Stimulated activated CD4-positive, alpha-beta T cell treated with anti-CD3 and anti-CD28 coated beads, Interleukin-4, amount 100 ng/mL, for 48 hours (primary cell): ENCODE measurements around the gene SBF1.

Experiments
- DNase-seq, 2 donors: peaks; one replicate each; pipeline ENCODE4 v3.0.0-alpha.2; 2020; ENCODE audit warnings: low read depth in 2 of 2

SBF1 gene

DNA sequence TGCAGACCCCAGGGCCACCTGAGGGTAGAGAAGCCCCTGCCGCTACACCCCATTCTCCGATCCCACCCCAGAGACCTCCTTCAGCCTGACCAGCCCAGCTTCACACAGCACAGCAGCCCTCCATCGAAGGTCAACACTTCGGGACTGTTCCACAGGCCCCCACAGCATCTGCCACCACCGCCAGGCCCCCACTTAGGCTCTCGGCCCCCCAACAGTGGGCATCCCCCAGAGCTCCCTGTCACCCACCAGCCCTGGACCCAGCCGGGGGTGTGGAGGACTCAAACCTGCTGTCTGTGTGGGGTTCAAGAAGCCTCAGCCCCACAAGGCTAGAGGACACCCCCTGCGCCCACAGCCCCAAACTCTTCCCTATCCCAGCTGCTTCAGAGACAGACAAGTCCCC, 6.2 kb downstream of the SBF1 start:
- DNase-seq = no peak

DNA sequence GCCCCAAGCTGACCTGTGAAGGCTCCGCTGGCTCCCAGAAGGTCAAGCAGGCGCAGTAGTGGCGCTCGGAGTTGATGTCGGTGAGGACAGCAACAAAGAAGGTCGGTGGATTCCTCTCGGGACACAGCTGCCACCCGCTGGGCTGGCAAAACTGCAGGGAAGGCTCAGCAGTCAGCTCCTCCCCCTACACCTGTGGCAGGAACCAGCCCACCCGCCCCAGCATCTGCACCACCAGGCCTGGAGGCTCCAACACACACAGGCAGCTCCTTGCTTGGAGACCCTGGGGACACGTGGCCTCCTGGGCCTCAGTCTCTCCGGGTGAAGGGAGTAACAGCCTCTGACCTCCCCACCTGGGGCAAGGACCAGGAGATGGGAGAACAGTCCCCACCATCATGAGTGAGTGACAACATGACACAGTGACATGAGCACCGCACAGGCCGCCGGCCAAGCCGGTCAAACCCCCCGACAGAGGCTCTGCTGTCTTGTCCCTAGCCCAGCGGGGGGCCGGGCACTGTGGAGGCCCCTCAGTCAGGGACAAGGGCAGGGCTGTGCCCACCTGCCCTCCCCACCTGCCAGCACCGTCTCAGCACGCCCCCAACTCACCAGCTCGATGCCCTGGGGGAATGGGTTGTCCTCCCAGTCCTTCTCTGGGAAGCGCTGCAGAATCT, 6.9 kb downstream of the SBF1 start:
- no peak for DNase-seq

DNA sequence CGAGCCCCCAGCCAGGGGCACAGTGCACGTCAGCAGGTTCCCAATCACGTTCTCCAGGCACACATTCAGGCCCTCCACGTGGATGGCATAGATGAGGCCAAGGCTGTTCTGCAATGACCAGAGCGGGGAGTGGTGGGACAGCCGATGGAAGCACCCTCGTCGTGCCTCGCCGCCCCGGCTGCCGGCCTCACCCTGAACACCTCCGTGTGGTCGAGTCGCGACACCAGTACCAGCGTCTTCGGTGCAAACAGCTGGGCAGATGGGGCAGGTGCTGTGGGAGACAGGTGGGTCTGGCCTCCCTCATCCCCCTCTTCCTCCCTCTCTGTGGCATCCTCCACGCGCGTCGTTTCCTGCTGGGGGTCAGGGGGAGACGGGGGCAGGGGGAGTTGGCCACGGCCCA, 7.5 kb downstream of the SBF1 start:
- no peak for DNase-seq

DNA sequence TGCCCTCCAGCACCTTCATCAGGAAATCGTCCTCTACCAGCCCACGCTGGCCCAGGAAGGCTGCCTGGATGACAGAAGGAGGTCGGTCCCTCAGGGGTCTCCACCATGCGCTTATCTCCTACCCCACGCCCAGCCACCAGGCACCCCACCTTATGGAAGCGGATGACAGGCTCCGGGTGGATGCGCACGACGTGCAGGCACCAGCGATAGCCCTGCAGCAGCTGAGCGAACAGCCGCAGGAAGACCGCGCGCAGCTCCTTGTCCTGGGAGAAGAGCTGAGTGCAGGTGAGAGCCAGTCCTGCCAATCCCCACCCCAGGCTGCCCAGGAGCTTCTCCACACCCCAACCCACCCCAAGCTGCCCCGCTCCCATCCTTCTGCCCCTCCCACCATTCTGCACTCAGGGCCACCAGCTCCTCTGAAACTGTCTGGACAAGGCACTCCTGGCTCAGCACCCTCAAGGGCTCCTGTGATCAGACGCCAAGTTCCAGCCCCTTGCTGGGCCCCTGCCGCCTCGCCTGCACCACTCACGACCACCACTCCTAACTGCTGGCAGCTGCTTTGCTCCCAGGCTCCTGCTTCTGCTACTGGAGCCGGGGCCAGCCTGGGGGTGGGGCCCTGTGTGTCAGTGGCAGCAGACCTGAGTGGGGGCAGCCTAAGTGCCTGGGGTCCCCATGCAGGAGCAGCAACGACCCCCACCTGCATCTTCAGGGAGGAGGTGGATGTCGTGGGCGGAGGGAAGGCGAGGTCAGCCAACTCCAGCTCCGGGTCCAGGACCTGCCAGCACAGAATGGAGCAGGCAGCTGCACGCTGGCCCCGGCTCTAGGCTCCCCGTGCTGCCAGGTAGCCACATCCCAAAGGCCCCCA, 9.5 kb downstream of the SBF1 start:
- DNase-seq = no peak

DNA sequence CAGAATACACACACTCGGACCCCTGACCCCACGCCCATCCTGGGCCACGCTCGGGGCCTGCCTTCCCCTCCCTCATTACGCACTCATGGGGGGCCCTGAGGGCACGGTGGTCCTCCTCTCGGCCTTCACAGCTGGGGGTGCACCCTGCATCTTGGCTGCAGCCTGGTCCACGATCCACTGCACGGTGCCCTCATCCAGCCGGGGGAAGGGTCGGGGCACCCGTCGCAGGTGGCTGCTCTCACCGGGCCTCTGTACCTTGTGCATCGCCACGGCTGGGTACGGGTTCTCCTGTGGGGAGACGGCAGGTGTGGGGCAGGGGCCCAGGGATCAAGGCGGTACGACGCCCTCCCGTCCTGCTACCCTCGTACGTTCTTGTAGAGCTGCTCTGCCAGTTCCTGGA, 10.4 kb downstream of the SBF1 start:
- DNase-seq = no peak

DNA sequence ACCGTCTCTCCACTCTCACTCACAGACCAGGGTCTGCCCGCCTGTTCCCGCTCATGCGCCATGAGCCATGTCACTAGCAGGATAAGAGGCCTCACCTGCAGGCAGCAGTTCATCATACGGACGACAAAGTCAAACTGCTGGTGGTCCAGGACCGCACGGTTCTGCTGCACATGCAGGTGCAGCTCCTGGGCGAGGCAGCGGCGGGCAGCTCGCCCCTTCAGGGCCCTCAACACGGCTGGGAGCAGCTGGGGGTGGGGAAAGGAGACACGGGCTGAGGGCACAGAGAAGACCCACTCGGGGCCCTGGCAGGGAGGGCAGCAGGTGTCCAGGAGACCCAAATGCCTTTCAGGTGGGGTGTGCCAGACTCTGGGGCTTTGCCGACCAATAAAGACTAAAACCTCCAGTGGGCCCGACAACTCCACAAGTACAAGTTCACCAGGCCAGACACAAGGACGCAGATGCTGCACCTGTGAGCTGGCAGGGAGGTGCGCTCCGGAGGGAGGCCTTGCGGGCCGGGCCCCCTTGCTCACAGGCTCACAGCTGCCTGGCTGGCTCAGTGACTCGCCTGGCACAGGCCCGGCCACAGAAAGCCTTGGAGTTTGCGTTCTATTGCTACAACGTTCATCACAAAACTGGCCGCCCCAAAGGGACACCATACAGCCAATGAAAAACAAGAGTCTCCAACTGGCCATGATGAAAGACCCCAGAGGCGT, 11.5 kb downstream of the SBF1 start:
- DNase-seq = no peak

DNA sequence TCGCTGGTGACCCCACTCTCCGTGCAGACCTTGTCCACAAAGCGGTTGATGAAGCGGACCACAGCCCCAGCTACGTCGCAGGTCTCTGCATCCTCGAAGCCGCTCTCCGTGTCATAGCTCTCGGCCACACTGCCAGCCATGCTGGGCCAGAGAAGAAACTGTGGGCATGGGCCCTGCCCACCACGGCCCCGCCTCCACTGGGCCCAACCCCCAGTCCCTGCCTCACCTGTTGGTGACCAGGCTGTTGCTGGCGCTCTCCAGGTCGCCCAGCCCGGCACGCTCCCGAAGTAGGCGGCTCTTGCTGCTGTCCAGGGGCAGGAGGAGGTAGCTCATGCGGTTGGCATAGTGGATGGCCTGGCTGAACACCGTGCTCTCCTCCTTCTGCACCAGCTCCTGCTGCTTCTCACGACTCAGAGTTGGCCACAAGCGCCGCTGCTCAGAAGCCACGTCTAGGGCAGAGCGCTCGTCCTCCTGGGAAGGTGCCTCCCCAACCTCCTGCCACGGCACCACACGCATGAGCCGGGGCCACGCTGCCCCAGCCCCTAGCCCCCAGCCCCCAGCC, 12.8 kb downstream of the SBF1 start:
- DNase-seq = no peak

DNA sequence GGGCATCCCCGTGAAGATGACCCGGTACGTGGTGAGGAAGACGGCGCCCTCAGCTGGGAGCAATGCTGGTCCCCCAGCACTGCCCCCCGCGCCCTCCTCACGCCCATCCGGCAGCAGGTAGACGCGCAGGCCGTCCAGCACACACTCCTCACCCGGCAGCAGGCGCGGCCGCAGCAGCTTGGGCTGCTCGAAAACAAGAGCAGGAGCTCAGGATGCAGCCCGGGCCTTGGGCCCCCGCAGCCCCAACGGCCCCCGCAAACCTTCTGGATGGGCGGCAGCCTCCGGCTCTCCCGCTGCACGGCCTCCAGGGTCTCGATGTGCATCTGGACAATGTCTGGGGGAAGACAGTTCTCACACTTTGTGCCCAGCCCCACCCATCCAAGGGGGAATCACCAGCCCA, 13.3 kb downstream of the SBF1 start:
- no peak for DNase-seq

DNA sequence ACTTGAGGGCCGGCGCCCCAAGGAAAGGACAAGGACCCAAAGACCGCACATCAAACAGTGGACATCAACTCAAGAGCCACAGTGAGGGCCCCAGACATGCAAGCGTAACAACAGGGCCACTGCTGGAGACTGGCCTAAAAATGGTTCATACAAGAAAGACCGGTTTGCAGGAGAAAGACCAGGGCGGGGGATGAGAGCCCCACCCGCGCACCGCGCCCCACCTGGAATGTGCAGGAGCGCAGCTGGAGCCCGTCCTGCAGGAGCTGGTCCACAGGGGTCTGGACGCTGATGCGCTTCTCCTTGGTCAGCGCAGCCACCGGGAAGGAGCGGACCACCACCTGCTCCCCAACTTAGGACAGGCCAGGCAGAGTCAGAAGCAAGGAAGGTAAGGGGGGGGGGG, 13.9 kb downstream of the SBF1 start:
- DNase-seq = no peak

DNA sequence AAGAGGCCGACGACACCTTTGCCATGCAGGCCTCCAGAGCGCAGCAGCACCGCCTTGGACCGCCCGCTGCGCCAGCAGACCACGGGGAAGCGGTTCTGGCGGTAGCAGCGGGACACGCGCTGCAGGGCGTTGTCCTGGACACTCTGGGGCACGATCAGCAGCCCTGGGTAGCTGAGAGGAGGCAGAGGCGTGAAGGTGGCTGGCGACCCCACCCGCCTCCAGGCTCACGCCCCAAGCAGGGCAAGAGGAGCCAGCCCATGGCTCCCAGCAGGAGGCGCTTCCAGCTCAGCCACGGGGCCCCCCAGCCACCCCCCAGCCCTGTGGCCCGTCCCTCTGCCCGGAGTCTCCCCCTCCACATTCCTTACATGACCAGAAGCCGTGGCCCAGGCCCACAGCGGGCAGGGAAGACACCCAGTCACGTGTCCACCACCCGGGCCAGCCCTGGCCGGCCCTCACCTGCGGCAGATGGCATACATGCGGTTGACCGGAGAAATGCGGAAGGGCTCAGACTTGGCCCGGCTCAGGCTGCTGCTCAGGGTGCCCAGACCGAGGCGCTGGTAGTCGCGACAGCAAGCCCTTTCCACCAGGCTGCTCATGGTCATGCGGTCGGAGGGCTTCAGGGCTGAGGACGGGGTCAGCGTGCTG, 15.2 kb downstream of the SBF1 start:
- DNase-seq = no peak

DNA sequence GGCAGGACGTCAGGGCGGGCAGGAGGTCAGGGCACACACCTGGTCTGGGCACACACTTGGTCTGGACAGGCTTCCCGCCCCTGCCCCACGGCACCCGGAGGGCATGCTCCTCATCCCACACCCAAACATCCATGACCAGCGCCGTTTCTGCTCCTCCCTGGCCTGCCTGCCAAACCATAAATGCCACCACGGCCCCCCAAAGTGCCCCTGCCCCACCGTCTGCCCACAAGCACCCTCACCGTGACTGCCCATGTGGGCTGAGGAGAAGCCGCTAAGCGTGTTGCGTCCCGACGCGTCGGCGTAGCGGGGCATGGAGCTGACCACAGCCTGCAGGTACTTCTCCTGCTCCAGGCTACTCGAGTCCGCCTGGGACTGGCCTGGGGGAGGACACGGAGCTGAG, 15.8 kb downstream of the SBF1 start:
- no peak for DNase-seq

DNA sequence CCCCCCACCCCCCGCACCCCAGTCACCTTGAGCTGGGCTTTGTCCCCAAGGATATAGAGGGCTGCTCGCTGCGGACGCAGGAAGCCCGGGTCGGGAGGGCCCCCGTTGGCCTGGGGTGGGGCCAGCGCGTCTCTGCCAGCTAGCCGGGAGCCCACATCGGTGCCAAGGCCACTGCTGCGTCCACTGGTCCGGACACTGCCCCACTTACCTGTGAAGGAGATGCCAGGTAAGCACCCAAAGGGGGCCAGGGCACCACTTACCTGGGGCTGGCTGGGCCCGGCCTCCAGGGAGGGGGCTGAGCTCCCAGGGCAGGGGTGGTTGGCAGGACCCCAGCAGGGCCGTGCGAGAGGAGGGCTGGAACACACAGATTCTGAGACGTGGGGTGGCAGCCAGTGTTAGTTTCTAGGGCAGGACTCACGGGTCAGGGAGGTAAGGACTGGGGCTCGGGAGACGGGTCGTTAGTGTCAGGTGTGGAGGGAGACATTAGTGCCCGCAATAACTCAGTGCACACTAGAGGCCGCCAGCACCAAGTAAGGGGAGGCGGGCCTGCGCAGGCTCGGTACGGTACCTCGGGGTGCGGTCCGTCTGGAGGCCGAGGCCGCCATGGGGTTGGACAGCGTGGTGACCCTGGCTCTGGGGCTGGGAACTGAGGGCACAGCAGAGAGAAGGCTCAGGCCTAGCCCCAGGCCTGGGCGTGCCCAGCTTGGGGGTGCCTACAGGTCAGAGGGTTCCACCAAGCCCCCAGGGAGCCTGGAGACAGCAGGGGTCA, 18.2 kb downstream of the SBF1 start:
- no peak for DNase-seq

DNA sequence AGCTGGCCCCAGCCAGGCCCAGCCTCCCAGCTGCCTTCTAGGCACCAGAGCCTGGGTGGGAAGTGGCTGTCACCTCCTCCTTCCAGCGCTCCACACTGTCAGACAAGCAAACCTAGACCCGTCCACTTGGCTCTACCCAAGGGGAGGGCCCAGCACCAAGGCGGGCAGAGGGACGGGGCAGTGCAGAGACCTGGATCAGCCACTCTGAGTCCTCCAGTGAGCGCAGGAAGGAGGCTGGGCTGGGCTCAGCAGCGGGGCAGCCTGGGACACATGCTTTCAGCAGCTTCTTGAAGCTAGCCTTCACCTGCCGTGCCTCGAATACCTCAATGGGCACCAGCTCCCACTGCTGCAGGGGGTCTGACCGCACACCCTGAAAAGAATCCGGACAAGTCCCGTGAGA, 18.8 kb downstream of the SBF1 start:
- DNase-seq = no peak

DNA sequence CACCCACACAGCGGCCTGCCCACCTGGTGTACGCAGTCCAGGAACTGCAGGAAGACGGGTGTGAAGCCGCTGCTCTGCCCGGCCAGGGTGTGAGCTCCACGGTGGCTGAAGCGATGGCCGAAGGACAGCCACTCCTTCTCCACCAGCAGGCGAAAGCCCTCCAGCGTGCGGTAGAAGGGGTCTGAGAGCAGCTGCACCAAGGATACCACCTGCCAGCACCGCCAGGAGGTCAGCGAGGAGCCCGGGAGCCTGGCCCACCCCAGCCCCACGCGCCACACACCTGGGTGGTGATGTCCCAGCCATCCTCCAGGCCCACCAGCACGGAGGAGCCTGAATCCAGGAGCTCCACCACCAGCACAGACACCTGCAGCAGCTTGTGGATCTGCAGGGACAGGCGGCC, 19.6 kb downstream of the SBF1 start:
- DNase-seq = no peak

DNA sequence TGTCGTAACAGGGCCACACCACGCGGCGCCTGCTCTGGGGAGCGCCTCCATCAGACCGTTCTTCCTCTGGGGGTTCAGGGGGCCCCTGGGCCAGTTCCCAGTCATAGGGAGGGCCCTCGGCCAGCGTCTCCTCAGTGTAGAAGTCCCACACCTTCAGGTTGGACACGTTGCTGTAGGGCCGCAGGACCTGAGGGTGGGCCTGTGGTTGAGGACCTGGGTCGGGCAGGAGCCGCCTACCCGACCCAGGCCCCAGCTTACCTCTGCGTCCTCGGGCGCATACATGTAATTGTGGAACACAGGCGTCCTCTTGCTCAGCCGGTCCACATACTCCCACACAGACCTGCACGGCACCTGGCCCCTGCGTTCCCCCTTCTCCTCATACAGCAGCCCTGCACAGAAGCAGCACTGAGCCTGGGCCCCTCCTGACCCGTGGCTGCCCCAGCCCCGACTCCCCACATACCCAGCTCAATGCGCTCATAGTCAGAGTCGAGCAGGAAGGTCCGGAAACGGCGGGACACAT, 20.2 kb downstream of the SBF1 start:
- DNase-seq = no peak

DNA sequence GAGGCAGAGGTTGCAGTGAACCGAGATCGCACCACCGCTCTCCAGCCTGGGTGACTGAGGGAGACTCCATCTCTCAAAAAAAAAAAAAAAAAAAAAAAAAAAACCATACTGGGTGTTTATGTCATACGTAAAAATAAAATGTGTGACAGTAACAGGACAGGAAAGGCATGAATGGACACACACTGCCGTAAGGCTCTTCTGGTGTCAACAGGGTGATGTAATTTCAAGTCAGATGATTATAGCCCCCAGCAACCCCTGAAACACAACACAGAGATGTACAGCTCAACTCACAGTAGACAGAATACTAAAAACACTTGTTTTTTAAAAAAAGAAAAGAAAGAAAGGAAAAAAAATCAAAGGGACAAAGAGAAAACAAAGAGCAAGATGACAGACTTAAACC, 22.2 kb downstream of the SBF1 start:
- no peak for DNase-seq

DNA sequence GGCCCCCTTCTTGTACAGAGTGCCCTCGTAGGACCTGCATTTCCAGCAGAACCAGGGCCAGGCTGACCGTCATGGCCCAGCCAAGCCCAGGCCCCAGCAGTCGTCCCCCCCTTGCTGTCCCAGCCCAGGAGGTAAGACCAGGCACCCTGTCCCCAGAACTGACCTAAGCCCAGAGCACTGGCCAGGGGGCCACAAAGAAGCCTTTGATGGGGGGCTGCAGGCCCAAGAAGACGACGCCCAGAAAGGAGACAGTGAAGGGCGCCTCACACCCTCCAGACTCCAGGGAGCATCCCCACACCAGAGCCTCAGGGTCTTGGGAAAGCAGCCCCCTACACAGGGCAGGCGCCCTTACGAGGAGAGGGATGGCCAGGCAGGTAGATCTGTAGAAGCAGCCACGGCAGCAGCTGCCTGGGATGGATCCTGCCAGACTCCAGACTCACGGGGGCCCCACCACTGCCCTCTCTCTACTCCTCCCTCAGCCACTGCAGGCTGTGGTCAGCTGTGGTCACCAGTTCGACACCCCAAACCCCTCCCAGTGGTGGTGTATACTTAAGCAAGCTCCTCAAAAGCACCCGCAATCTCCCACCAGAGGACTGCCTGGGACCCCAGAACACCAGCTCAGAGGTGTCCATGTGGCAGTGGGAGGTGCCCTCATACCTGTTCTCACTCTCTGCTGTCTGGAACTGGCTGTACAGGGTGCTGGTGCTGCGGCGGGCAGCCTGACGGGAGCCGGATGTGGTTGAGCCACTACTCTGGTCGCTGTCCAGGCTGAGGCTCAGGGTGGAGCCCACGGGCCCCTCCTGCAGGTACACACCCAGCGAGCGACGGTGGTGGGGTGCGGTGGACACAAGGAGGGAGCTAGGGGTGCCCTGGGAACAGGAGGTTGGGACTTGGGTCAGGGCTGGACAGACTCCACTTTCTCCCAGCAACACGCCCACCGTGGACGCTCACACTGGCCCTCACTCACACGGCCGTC, 27.0 kb downstream of the SBF1 start:
- DNase-seq = no peak

DNA sequence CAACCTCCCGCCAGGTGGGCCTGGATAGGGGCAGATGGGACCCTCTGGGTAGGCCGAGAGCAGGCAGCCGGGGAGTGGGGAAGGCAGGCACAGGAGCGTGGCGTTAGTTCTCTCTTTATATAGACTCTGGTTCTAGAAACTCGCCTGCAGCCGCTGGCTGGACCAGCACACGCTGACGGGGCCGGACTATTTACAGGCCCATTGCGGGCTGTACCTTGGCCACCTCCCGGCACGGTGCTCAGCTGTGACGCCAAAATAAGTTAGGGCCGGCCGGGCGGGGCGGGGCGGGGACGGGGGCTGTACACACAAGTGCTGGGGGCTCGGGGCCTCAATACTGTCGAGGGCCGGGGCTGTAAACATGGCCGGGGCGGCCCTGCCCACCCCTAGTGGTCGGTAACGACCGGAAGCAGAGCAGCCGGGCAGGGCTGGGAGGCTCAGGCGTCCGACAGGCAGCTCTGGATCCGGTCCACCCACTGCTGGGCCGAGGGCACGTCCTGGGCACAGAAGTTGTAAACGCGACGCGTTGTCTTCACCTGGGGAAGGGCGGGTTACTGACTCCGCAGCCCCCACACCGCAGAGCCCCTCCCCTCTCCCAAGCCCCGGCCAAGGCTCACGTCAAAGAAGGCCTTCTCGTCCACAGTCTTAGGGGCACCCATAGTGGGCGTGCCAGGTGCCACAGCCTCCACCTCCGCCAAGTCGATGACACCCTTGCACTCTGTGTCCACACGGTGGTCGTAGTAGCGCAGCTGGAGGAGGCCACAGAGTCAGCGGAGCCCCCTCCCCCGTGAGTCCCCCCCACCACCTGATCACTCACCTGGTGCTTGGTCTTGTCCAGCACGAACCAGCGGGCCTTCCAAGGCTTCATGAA, 27.9 kb downstream of the SBF1 start:
- no peak for DNase-seq
